Loucy (cell line): ENCODE data around the gene COX6B2.

ENCODE experiments used
- H2AFZ ChIP-seq: fragments of 200-600 bp; sonication (generic); 2 replicates; pipeline ENCODE4 v1.6.0; 2016; ENCODE audit warnings: antibody characterized with exemption, mild to moderate bottlenecking, low read length, moderate library complexity
- H3F3A ChIP-seq: fragments of 200-600 bp; 2 replicates; pipeline ENCODE4 v1.6.0; 2016; ENCODE audit warnings: antibody characterized with exemption, low read depth, mild to moderate bottlenecking
- H3K27me3 ChIP-seq: fragments of 200-600 bp; sonication (generic); 2 replicates; pipeline ENCODE4 v1.6.1; 2014; ENCODE audit warnings: low read length, mild to moderate bottlenecking; ENCODE audit not compliant: insufficient read depth, poor library complexity, severe bottlenecking
- H3K36me3 ChIP-seq: fragments of 200-600 bp; sonication (generic); 2 replicates; pipeline ENCODE4 v1.6.1; 2016; ENCODE audit warnings: low read length; ENCODE audit not compliant: insufficient read depth
- H3K4me1 ChIP-seq: fragments of 200-600 bp; sonication (generic); 2 replicates; pipeline ENCODE4 v1.5.1; 2014; ENCODE audit warnings: low read length, mild to moderate bottlenecking; ENCODE audit not compliant: insufficient read depth, poor library complexity, severe bottlenecking
- H3K4me2 ChIP-seq: fragments of 200-600 bp; sonication (generic); 2 replicates; pipeline ENCODE4 v1.6.0; 2014; ENCODE audit warnings: antibody characterized with exemption, low read length, low read depth, mild to moderate bottlenecking; ENCODE audit not compliant: poor library complexity, severe bottlenecking
- H3K4me3 ChIP-seq: fragments of 200-600 bp; sonication (generic); 2 replicates; pipeline ENCODE4 v1.5.1; 2014; ENCODE audit warnings: low read length, mild to moderate bottlenecking, mixed read lengths; ENCODE audit not compliant: poor library complexity, severe bottlenecking
- H3K79me2 ChIP-seq: fragments of 200-600 bp; sonication (generic); 2 replicates; pipeline ENCODE4 v1.6.1; 2014; ENCODE audit warnings: low read length; ENCODE audit not compliant: insufficient read depth
- H3K9ac ChIP-seq: fragments of 200-600 bp; sonication (generic); 2 replicates; pipeline ENCODE4 v1.6.0; 2014; ENCODE audit warnings: mild to moderate bottlenecking, low read depth, low read length, moderate library complexity; ENCODE audit not compliant: poor library complexity, severe bottlenecking
- H3K9me2 ChIP-seq: fragments of 200-600 bp; sonication (generic); replicated peaks from 2 replicates; pipeline ENCODE4 v1.6.1; 2016; ENCODE audit warnings: low read depth, low read length, mixed read lengths
- H3K9me3 ChIP-seq: fragments of 200-600 bp; sonication (generic); 2 replicates; pipeline ENCODE4 v1.6.1; 2014; ENCODE audit warnings: mild to moderate bottlenecking, antibody characterized with exemption, low read length, low read depth; ENCODE audit not compliant: insufficient read depth
- H4K20me1 ChIP-seq: fragments of 200-600 bp; sonication (generic); 2 replicates; pipeline ENCODE4 v1.6.0; 2014; ENCODE audit warnings: antibody characterized with exemption, low read length, mild to moderate bottlenecking; ENCODE audit not compliant: insufficient read depth, poor library complexity, severe bottlenecking
- EZH2phosphoT487 ChIP-seq: fragments of 200-600 bp; IDR thresholded peaks from 2 replicates; pipeline ENCODE4 v1.6.1; 2018; ENCODE audit warnings: antibody characterized with exemption, mild to moderate bottlenecking, moderate library complexity, borderline replicate concordance
- TF ChIP-seq, protein P1 (sequence below): fragments of 200-600 bp; sonication (generic); conservative IDR thresholded peaks from 2 replicates; pipeline ENCODE4 v1.5.1; 2014; ENCODE audit warnings: mild to moderate bottlenecking, antibody characterized with exemption, low read length

COX6B2 gene

DNA sequence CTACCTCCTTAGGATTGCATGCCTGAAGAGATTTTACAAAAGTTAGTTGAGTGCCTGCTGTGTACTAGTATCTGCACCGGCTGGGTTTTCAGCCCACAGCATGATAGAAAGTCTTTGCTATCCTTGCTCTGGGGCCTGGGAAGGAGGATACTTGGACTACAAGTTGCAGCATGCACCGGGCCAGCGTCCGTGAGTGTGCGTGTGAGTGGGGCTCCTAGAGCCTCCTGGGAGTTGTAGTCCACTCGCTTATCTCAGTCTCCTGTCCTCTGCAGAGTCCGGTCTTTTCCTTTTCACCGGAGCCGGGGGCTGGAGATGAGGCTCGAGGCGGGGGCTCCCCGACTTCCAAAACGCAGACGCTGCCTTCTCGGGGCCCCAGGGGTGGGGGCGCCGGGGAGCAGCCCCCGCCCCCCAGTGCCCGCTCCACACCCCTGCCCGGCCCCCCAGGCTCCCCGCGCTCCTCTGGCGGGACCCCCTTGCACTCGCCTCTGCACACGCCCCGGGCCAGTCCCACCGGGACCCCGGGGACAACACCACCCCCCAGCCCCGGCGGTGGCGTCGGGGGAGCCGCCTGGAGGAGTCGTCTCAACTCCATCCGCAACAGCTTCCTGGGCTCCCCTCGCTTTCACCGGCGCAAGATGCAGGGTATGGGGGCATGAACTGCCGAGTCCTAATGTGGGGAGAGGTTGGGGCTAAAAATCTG, 50.1 kb downstream of the COX6B2 start:
- Histone ChIP-seq H3K36me3 (no peaks in the 10 kb centered on the region), H3K4me1 (peaks cover 5% of the 10 kb centered on the region)

DNA sequence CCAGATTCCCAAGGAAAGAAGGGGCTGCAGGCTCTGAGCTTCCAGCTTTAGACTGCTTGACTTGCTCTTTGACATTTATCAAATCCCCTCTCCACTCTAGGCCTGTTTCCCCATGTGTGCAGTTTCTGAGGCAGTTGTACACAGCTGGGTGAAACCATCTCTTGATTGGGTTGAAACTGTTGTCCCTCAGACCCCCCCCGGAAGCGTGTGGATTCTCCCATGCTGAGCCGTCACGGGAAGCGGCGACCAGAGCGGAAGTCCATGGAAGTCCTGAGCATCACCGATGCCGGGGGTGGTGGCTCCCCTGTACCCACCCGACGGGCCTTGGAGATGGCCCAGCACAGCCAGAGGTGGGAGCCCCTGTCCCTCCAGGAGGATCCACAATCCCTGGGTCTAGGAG, 51.0 kb downstream of the COX6B2 start:
- Histone ChIP-seq H3K9ac (no peak overlapping the region), H3K9me3 (no peaks in the 10 kb centered on the region), H3F3A (no peaks in the 10 kb centered on the region), H3K4me2 (no peak overlapping the region), H3K36me3 (no peaks in the 10 kb centered on the region), H3K9me2 (no peaks in the 10 kb centered on the region), H3K79me2 (no peaks in the 10 kb centered on the region), H3K4me1 (peaks cover 5% of the 10 kb centered on the region), H4K20me1 (no peaks in the 10 kb centered on the region), H3K4me3 (no peak overlapping the region), H3K27me3 (no peaks in the 10 kb centered on the region), H2AFZ (no peak overlapping the region)
- TF ChIP-seq EZH2phosphoT487, result no peak
- TF ChIP-seq, protein P1, sequence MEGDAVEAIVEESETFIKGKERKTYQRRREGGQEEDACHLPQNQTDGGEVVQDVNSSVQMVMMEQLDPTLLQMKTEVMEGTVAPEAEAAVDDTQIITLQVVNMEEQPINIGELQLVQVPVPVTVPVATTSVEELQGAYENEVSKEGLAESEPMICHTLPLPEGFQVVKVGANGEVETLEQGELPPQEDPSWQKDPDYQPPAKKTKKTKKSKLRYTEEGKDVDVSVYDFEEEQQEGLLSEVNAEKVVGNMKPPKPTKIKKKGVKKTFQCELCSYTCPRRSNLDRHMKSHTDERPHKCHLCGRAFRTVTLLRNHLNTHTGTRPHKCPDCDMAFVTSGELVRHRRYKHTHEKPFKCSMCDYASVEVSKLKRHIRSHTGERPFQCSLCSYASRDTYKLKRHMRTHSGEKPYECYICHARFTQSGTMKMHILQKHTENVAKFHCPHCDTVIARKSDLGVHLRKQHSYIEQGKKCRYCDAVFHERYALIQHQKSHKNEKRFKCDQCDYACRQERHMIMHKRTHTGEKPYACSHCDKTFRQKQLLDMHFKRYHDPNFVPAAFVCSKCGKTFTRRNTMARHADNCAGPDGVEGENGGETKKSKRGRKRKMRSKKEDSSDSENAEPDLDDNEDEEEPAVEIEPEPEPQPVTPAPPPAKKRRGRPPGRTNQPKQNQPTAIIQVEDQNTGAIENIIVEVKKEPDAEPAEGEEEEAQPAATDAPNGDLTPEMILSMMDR, result no peak

More for the DNA sequence above, 50.1 kb downstream of the COX6B2 start:
- Histone ChIP-seq H3F3A (no peaks in the 10 kb centered on the region), H2AFZ (no peak overlapping the region), H3K4me3 (no peak overlapping the region), H3K79me2 (no peaks in the 10 kb centered on the region), H3K4me2 (no peak overlapping the region), H4K20me1 (no peaks in the 10 kb centered on the region), H3K27me3 (no peaks in the 10 kb centered on the region), H3K9ac (no peak overlapping the region), H3K9me3 (no peaks in the 10 kb centered on the region), H3K9me2 (no peaks in the 10 kb centered on the region)
- TF ChIP-seq EZH2phosphoT487, result no peak
- TF ChIP-seq, protein P1, result no peak

GRCh38 chr19:55302318-55302703, 52.2 kb downstream of the COX6B2 start:
- no peaks in the 10 kb centered on the region for H3K79me2 ChIP-seq
- no peaks in the 10 kb centered on the region for H3K9me3 ChIP-seq
- no peaks in the 10 kb centered on the region for H3K9me2 ChIP-seq
- peak overlapping the region; percentile 75 for H3K4me2 ChIP-seq
- H4K20me1 ChIP-seq, result no peaks in the 10 kb centered on the region
- peak overlapping the region; percentile 69 for H3K4me3 ChIP-seq
- H2AFZ ChIP-seq, result peak overlapping the region; percentile 88; the same call in 1 of the 2 replicates
- no peaks in the 10 kb centered on the region for H3K36me3 ChIP-seq
- H3K9ac ChIP-seq, result peak overlapping the region; percentile 58
- no peak for TF ChIP-seq EZH2phosphoT487
- TF ChIP-seq, protein P1, result no peak
- H3K27me3 ChIP-seq, result no peaks in the 10 kb centered on the region
- H3F3A ChIP-seq, result no peaks in the 10 kb centered on the region
- peaks cover 5% of the 10 kb centered on the region for H3K4me1 ChIP-seq
